Measurements from ENCODE around the gene ZNF423. TPM values are rescaled to one million over a fixed set of nuclear protein-coding genes. Genes with fewer than 3 reads are reported as not detected.

The ZNF423 gene
- polyA plus RNA-seq, 1 of the 3 experiments (the other 2 are of a cell fraction) = 1.2 TPM

GRCh38 chr16:49482690-49483089, 373.2 kb downstream of the ZNF423 start:
- 45% methylated on average over 8 of the region's 8 CpGs for WGBS (ENCODE audit: low lambda C conversion rate)

GRCh38 chr16:49478616-49479015, 377.3 kb downstream of the ZNF423 start:
- Histone ChIP-seq H3K9me3 (no peaks in the 10 kb centered on the region), H3K79me2 (ENCODE audit: insufficient read depth) (no peaks in the 10 kb centered on the region), H3K9me2 (no peaks in the 10 kb centered on the region), H3K27ac (ENCODE audit: low read depth in 2 of 2, low read length in 1 of 2) (no peak overlapping the region), H3K27me3 (ENCODE audit: insufficient read depth) (no peaks in the 10 kb centered on the region), H3K4me3 (ENCODE audit: low read depth in 2 of 2, low read length in 1 of 2) (no peak overlapping the region), H3K9ac (no peak overlapping the region), H4K20me1 (ENCODE audit: insufficient read depth) (no peaks in the 10 kb centered on the region), H3F3A (replicated peaks; ENCODE audit: insufficient read depth) (no peaks in the 10 kb centered on the region), H3K4me1 (ENCODE audit: control insufficient read depth in 1 of 2, insufficient read depth in 2 of 2, low read depth in 1 of 2, low read length in 1 of 2) (peaks cover 0 to 14% of the 10 kb centered on the region in 2 experiments; a peak in 1 of 4 replicates), H3K4me2 (no peak overlapping the region), H2AFZ (ENCODE audit: low read depth) (no peak overlapping the region), H3K36me3 (replicated peaks in 1 of 2; ENCODE audit: control insufficient read depth in 1 of 2, insufficient read depth in 2 of 2, low read length in 1 of 2) (no peaks in the 10 kb centered on the region)
- POLR2A ChIA-PET = no interaction called here
- CTCF ChIA-PET = no interaction called here
- DNase-seq = no peak
- TF ChIP-seq GATA2 (CRISPR knock-in tag; IDR thresholded peaks at IDR 0.05) (no peak), MXI1 (IDR thresholded peaks at IDR 0.05; ENCODE audit: low read depth, low read length) (no peak), RAD21 (IDR thresholded peaks at IDR 0.05; ENCODE audit: low read length) (no peak), USF2 (IDR thresholded peaks at IDR 0.05; ENCODE audit: borderline replicate concordance, low read depth, low read length) (no peak), FOXM1 (IDR thresholded peaks at IDR 0.05; ENCODE audit: low read depth) (no peak), JUND (IDR thresholded peaks at IDR 0.05) (no peak), TAF1 (IDR thresholded peaks at IDR 0.05; ENCODE audit: borderline replicate concordance, low read depth, low read length) (no peak), RFX5 (IDR thresholded peaks at IDR 0.05; ENCODE audit: low read length) (no peak)

More at GRCh38 chr16:49482690-49483089, 373.2 kb downstream of the ZNF423 start:
- Histone ChIP-seq H3K4me1 (ENCODE audit: control insufficient read depth in 1 of 2, insufficient read depth in 2 of 2, low read depth in 1 of 2, low read length in 1 of 2) (peaks cover 0 to 3% of the 10 kb centered on the region in 2 experiments; a peak in 1 of 4 replicates), H3K36me3 (replicated peaks in 1 of 2; ENCODE audit: control insufficient read depth in 1 of 2, insufficient read depth in 2 of 2, low read length in 1 of 2) (no peaks in the 10 kb centered on the region), H3K4me3 (ENCODE audit: low read depth in 2 of 2, low read length in 1 of 2) (no peak overlapping the region), H3K27ac (ENCODE audit: low read depth in 2 of 2, low read length in 1 of 2) (no peak overlapping the region), H3K4me2 (no peak overlapping the region), H3K79me2 (ENCODE audit: insufficient read depth) (no peaks in the 10 kb centered on the region), H3K9ac (no peak overlapping the region), H2AFZ (ENCODE audit: low read depth) (no peak overlapping the region), H3K27me3 (ENCODE audit: insufficient read depth) (no peaks in the 10 kb centered on the region), H3K9me3 (no peaks in the 10 kb centered on the region), H3F3A (replicated peaks; ENCODE audit: insufficient read depth) (no peaks in the 10 kb centered on the region), H3K9me2 (no peaks in the 10 kb centered on the region), H4K20me1 (ENCODE audit: insufficient read depth) (no peaks in the 10 kb centered on the region)
- TF ChIP-seq TEAD4 (IDR thresholded peaks at IDR 0.05; ENCODE audit: borderline replicate concordance, insufficient read depth) (no peak), EP300 (IDR thresholded peaks at IDR 0.05; ENCODE audit: borderline replicate concordance in 1 of 2, low read depth in 1 of 2, low read length in 1 of 2) (no peak), EZH2phosphoT487 (IDR thresholded peaks at IDR 0.05; ENCODE audit: borderline replicate concordance, low read depth) (no peak), IRF3 (IDR thresholded peaks at IDR 0.05; ENCODE audit: low read depth, low read length) (no peak), PBX3 (IDR thresholded peaks at IDR 0.05) (no peak), RCOR1 (IDR thresholded peaks at IDR 0.05; ENCODE audit: low read length) (no peak), GATA2 (CRISPR knock-in tag; IDR thresholded peaks at IDR 0.05) (no peak), RFX5 (IDR thresholded peaks at IDR 0.05; ENCODE audit: low read length) (no peak), SMC3 (IDR thresholded peaks at IDR 0.05; ENCODE audit: low read depth, low read length) (no peak), FOXM1 (IDR thresholded peaks at IDR 0.05; ENCODE audit: low read depth) (no peak), GABPA (IDR thresholded peaks at IDR 0.05; ENCODE audit: low read depth) (no peak), TCF12 (IDR thresholded peaks at IDR 0.05) (no peak), NRF1 (IDR thresholded peaks at IDR 0.05; ENCODE audit: low read depth, low read length) (no peak), USF1 (IDR thresholded peaks at IDR 0.05; ENCODE audit: borderline replicate concordance, low read depth) (no peak), RAD21 (IDR thresholded peaks at IDR 0.05; ENCODE audit: low read length) (no peak), FOSL2 (IDR thresholded peaks at IDR 0.05; ENCODE audit: borderline replicate concordance, low read depth) (no peak), MXI1 (IDR thresholded peaks at IDR 0.05; ENCODE audit: low read depth, low read length) (no peak), POLR2AphosphoS5 (IDR thresholded peaks at IDR 0.05; ENCODE audit: low read depth, low read length) (no peak), YY1 (IDR thresholded peaks at IDR 0.05; ENCODE audit: low read depth) (no peak)
- ChIA-PET POLR2A (no interaction called here), CTCF (interaction anchor here (0.7 to 1.6 kb wide), 5 partner anchors 9 to 374 kb away, joined by 3 to 6 read pairs (median 3); no protein-coding TSS in a partner anchor)
- no peak for DNase-seq
